Glomerular visceral epithelial cell (primary cell): ENCODE results near the gene TNFRSF25.
"Not testable (repeated sequence)": the region's sequence is repeated elsewhere in the genome, so short reads cannot be mapped to it uniquely, and the experiment has no call there.

Experiments used
- DNase-seq: peaks from one replicate; pipeline ENCODE4 v3.0.0-alpha.2; 2016; ENCODE audit errors: extremely low spot score

Gene TNFRSF25

GRCh38 chr1:6501279-6501813 is 35.4 kb upstream of the TNFRSF25 start:
- no peak for DNase-seq

DNA sequence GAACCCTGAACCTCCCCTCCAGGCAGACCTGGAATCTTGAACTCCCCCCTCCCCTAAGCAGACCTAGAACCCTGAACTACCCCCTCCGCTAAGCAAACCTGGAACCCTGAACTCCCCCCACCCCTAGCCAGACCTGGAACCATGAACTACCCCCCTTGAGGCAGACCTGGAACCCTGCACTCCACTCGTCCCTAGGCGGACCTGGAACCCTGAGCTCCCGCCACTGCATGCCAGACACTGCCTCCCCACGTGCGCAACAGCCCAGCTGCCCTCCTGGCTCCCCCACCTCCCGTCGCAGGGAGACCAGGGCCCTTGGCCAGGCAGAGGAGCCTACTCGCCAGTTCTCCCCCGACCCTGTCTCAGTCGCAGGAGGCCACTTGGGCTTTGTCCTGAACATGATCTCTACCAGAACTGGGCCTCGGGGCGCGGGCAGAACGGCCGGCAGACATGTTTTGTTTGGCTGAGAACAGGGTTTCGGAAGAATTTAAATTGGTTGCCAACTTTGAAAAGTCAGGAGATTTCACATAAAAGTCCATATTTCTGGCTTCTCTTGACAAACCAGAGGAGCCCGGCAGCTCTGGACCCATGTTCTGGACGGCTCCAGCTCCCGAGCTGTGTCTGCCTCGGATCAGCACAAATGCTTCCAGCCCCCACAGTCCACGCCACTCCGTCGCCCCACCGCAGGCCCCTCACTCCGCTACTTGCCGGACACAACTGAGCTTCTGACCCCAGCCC is 34.7 kb upstream of the TNFRSF25 start:
- DNase-seq = no peak

- DNase-seq = no peak
Observed at GRCh38 chr1:6499296-6499695, 33.3 kb upstream of the TNFRSF25 start.

DNA sequence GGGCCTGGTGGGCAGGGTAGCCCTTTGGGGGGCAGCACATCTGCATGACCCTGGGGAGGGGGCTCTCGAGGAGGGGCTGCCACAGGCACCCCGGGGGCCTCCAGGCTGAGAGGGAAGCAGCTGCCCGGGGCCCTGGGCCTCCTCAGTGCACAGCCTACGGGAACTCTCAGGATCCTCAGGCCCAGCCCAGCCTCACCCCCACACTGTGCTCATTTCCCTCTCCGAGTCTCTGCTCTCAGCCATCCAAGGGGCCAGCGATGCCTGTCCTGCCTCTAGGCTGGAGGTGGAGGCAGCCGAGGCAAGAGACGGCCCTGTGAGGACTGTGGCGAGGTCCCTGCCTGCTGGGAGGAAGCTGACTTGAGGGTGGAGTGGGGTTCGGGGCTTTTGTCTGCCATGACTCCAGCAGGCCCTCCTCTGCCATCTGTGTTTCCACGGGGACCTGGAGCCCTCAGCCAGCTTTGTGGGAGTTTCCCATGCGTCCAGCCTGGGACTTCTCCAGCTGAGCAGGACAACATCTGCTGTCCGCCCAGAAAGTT is 32.7 kb upstream of the TNFRSF25 start:
- DNase-seq = no peak

- DNase-seq = no peak
Observed at GRCh38 chr1:6497867-6498575, 32.0 kb upstream of the TNFRSF25 start.

DNA sequence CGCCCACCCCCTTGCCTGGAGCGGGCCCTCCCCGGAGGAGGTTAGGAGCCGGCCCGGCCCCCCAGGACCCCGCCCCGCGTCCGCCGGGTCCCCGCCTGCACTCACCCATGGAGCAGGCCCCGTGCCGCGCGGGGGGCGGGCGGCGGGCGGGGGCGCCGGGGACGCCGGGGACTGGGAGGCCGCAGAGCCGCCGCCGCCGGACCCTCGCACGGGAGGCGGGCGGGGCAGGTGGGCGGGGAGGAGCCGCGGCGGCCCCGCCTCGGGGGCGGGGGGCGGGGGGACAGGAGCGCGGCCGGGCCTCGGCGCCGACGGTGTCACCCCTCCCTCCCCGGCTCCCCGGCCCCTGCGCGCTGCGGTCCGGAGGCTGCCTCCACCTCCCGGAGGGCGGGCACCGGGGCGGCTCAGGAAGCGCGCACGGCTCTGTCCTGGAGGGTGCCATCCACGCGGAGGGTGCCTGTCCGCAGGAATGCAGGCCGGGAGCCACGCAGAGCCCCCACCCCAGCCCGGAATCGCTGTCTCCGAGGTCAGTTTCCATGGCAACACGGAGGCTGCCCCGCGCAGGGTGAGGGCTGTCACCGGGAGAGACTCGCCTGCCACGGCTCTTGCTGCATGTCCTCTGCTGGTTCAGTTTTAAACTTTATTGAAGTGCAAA is 31.4 kb upstream of the TNFRSF25 start:
- DNase-seq = peak; percentile 68

- DNase-seq = no peak
Observed at GRCh38 chr1:6496890-6497214, 30.9 kb upstream of the TNFRSF25 start.

DNA sequence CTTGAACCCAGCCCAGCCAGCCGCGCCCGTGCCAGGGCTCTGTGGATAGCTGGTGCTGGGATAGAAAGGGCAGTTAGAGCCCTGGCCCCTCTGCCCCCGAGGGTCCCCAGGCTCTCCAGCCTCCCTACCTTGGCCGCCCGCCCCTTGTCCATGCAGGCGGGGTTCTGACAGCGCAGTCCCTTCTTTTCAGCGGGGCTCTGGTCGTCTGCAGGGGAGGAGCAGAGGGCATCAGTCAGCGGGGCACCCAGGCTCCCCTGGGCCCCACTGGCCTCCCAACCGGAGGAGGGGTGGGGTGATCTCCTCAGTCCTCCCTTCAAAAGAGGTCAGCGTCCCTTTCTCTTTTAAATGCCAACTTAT is 30.4 kb upstream of the TNFRSF25 start:
- no peak for DNase-seq

DNA sequence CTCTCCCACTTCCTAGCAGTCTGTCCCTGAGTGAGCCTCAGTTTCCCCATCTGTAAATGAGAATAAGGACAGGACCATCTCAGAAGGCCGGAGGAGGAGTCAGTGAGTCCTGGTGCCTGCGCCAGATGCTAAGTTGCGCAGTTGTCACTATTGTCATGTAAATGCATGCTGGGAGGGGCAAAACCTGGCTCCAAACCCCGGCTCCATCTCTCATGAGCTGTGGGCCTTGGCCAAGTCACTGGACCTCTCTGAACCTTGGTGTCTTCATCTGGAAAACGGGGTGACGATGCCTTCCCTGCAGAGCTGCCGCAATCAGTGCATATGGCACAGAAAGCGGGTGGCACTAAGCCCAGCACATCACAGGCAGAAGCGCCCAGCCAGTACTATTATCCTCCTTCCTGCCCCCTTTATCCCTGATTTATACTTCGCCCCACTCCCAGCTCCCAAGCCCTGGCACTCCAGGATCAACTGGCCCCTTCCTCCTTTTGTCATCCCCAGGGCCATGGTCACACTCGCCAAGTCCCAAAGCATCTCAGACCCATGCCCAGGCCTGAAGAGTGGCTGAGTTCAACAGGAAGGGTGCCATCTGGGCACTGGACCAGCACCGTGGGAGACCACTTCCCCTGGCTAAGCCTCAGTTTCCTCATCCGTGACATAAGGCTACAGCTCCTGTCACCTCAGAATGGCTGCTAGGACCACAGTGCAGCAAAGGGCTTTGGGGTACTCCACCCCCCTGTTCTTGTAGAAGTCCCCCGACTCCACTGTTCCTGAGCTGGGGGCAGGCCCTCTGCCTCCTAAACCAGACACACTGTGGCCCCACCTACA is 29.8 kb upstream of the TNFRSF25 start:
- no peak for DNase-seq

GRCh38 chr1:6495041-6495441 is 29.1 kb upstream of the TNFRSF25 start:
- no peak for DNase-seq

DNA sequence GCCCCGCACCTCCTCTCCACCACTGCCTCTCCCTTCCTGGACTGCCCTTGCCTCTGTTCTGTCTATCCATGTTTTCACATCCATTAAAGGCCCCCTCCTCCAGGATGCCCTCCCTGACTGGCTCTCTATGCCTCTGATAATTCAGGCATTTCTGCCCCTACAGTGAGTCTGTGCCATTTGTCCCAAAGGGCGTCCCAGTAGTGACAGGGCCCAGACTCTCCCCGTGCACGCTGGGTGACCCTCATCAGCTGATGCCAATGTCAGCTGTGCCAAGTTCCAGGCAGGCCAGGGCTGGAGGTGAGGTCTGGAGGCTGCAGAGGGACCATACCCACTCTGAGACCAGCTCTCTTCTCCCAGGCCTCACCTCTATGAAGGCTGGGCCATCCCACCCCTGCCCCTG is 28.7 kb upstream of the TNFRSF25 start:
- DNase-seq = no peak

GRCh38 chr1:6493834-6494223 is 27.9 kb upstream of the TNFRSF25 start:
- not testable (repeated sequence) for DNase-seq

- no peak for DNase-seq
Observed at GRCh38 chr1:6491966-6492365, 26.0 kb upstream of the TNFRSF25 start.

- peak; percentile 84 for DNase-seq
Observed at GRCh38 chr1:6491480-6491962, 25.5 kb upstream of the TNFRSF25 start, which contains the start of gene PLEKHG5. Gene PLEKHG5, minus strand, starts transcription at chr1:6491667. Its CDS starts 14,096 bp downstream, at chr1:6477571.

DNA sequence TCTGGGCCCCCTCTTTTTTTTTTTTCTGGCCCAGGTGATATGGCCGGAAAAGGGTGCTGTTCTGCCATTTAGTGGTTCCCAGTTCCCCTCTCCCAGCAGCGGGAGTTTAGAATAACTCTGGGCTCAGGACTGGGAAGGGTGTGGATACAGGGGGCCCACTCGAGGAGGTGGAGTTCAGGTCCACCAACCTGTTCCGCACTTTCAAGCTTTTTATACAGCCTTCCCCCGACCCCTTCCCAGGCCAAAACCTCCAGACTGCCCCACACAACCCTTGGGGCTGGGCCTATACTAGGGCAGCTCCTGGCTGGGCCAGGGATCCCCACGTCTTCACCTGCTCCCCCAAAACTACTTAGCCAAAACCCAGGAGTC is 25.1 kb upstream of the TNFRSF25 start:
- DNase-seq = no peak

- DNase-seq = peak; percentile 78
Observed at GRCh38 chr1:6490181-6491080, 24.5 kb upstream of the TNFRSF25 start.

- DNase-seq = peak; percentile 81
Observed at GRCh38 chr1:6489799-6490180, 23.8 kb upstream of the TNFRSF25 start.

DNA sequence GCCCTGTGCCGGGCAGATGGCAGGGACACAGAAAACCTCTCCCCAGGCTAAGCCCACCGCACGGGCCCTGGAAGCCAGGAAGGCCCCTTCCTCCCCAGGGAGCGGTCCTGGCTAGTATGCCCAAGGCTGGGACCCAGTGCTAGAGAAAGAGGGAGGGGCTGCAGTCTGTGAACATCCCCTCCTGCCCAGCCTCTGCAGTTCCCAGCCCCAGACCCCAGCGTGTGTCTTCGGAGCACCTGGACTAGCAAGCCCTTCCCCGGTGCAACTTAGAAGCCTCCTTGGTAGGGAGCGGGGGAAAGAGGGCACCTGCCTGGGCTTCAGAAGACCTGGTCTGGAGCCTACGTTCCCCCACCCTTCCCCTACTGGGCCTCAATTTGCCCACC is 23.4 kb upstream of the TNFRSF25 start:
- DNase-seq = no peak

DNA sequence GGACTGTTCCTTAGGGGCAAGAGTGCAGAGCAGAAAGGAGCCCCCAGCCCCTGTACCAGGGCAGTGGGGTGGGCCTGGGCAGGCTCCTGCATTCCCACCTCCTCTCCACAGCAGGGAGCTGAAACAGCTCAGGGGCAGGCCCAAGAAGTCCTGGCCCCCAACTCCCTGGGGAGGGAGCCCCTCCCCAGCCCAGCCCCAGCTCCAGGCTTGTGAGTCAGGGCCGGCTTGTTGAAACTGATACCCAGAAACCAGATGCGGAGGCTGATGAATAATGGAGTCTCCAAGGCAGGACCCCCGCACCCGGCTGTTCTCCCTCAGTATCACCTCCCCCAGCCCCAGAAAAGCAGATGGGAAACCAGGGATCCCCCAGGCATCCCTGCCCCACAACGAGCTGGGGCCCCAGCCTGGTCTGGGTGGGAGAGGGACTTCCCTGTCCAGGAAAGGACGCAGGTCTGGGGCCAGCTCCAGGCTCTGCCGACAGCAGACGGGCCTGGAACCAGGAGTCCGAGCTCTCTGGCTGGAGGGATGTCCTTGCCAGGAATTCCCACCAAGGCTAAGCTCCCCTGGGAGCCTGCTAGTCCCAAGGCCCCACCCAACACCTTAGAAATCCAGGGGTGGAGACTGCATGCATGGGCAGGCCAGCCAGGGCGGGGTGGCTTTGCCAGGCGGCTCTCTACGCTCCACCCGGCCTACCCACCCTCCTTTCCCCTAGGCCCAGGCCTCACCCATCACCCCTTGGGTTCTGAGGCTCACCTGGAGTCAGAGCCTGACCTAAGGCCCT is 22.8 kb upstream of the TNFRSF25 start:
- DNase-seq = peak; percentile 67
